IPS-NIHi7 (cell line): ENCODE results near the gene SLC25A21.
A peak's percentile ranks its signal among the peaks of the same experiment; 100 is the strongest.
"Not testable (repeated sequence)": the region's sequence is repeated elsewhere in the genome, so short reads cannot be mapped to it uniquely, and the experiment has no call there.

ENCODE experiments used
- DNase-seq: peaks from one replicate; pipeline ENCODE4 v3.0.0; 2012; ENCODE audit warnings: mixed read lengths; ENCODE audit errors: extremely low spot score

Gene SLC25A21

DNA sequence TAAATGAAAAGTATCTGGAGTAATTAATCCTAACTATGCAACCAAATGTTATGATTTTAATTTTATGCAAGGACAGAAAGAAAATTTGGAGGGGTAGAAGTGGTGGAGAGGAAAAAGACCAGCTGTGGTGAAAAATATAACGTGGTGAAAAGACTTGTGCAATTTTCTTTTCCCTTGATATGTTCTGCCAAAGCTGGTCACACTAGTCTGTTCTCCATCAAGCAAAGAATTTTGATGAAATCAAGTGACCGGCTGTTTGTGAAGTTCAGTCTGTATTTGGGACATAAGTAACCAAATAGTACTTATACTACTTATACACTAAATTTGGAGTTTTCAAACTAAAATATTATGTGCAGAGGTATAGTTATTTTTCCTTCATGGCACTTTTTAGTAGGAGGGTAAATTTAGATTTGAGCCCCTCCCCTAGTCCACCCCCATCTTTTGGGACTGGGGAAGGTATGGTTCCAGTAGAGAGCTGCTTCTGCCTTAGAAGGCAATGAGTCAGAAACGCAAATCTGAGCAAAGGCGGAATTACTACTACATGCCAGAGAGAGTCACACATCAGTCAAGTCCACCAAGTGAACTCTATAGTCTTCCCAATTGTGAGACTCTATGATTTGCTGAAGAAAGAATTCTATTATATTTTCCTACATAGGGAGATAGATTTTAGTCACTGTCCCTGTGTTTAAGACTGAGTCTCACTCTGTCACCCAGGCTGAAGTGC, 229.7 kb downstream of the SLC25A21 start:
- DNase-seq: no peak

GRCh38 chr14:36941783-36942521, 230.5 kb downstream of the SLC25A21 start:
- peak; percentile 55 for DNase-seq

- DNase-seq: no peak
Observed at GRCh38 chr14:36940476-36940875, 231.9 kb downstream of the SLC25A21 start.

DNA sequence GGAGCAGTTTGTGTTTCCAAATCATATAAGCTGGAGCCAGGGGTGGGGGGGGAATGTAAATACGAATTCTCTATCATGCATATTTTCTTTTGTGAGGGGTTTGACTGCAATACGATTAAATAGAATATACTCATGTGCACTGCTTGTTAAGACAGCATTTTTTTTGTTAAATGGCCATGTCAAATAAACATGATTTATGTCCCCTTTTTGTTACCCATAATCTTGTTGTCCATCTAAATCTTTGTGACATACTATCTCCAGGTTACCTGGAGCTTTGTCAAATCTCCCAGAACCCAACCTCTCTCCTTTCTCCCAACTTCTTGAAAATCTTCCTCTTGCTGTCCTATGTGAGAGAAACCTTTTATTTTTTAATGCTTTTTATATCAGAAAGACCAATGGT, 233.1 kb downstream of the SLC25A21 start:
- no peak for DNase-seq

GRCh38 chr14:36938678-36939077, 233.7 kb downstream of the SLC25A21 start:
- no peak for DNase-seq

GRCh38 chr14:36935976-36936678, 236.3 kb downstream of the SLC25A21 start:
- DNase-seq: no peak

DNA sequence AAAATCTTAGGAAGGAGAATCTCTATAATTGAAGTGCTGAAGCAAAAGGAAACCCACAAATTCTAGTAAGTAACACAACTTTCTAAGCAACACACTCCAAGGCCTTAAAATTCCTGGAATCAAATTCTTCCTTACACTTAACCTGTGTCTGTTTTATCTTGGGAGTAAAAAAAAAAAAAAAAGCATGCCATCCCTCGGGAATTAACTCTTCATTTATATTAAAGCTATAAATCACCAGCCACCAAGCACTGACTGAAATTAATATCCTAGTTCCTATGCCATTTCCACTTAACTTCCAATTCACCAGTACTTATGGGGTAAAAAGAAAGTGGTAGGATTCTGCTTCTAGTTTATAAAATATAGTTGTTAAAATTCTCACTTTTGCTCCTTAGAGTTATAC, 238.1 kb downstream of the SLC25A21 start:
- no peak for DNase-seq

GRCh38 chr14:36931791-36932190, 240.6 kb downstream of the SLC25A21 start:
- DNase-seq: no peak

DNA sequence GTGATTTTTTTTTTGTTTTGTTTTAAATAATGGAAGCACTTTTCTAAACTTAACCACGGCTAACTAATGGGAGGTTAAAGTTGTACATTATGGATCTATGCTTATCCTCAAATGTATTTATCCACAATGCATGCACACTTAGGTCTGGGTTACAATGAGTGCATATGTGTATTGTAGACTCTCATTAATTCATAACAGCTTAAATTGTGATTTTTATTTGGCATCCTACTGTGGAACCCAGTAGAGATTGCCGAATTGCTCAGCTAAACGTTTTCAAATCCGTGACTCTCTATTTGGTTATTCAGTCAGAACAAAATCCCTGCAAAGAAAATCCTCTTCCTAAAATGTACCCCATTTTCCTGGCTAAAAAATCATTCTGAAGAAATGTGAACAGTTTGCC, 244.0 kb downstream of the SLC25A21 start:
- DNase-seq: no peak

DNA sequence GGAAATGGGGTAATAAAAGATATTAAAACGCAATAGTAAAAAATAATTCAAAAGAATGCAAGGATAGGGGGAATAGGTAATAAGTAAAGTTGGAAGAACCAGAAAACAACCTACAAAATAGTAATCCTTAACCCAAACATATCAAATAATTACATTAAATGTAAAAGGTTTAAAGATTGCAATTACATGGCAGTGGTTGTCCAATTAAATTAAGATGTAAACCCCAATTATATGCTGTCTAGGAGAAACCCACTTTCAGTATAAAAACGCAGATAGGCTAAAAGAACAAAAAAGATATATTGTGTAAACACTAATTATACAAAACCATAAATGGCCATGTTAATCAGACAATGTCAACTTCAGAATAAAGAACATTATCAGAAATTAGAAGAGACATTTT, 247.3 kb downstream of the SLC25A21 start:
- no peak for DNase-seq

GRCh38 chr14:36916668-36917067, 255.7 kb downstream of the SLC25A21 start:
- DNase-seq: no peak

- no peak for DNase-seq
Observed at GRCh38 chr14:36915081-36915480, 257.3 kb downstream of the SLC25A21 start.

GRCh38 chr14:36910578-36910977, 261.8 kb downstream of the SLC25A21 start:
- no peak for DNase-seq

DNA sequence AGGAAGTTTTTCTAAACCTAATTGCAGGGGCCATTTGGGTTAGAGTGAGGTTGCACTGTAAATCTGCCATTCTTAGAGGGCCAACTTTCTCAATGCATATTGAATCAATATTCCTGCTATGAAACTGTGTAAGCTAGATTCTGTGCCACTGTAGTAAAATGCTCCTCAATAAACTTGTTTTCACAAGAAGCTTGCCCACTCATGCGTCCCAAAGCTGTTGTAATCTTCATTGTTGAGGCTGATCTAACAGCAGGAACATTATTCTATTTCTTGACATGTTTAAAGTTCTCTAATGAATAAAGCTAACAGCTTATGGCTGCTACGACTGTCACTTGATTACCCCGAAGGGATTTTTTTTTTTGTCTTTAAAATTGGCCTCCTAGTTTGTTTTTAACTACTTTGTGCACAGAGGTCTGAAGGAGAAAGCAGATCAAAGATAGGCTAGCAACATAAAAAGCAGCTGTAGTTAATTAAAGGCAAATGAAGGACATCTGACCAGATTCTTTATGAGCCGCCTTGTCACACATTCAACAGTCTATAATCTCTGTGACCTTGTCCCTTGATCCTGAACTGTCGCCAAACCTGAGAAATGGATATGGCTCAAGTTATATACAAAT, 267.0 kb downstream of the SLC25A21 start:
- no peak for DNase-seq

DNA sequence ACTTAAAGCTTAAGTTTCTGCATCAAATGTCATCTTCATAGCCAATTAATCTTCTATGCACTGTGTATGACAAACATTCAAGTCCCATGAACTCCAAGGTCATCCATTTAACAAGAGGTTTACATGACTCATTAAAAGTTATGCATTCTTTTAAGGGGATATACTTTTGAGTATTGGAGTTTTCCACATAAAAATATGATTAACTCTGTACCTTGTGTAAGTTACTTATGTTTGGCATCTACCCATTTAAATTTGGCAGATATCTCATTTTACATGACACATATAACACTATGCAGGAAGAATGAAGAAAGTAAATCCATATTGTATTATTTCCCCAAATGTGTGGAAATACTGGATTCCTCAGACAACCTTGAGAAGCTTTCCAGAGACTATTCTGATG, 270.5 kb downstream of the SLC25A21 start:
- no peak for DNase-seq

DNA sequence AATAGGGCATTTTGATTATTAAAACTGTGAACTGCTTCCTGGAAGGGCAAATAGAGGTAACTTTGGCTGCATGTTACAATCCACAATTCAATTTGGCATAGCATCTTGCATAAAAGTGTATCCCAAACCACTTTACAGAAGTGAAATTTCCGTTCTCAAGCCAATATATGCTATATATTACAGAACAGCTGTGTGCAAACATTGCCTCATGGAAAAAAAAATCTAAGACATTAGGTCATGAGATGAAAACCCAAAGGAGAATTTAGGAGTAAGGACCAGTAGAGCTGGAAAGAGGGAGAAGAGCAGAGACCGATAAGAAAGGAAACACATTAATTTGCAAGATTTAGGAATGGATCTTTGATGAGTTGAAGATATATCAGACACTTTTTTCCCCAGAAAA, 271.6 kb downstream of the SLC25A21 start:
- DNase-seq: no peak

DNA sequence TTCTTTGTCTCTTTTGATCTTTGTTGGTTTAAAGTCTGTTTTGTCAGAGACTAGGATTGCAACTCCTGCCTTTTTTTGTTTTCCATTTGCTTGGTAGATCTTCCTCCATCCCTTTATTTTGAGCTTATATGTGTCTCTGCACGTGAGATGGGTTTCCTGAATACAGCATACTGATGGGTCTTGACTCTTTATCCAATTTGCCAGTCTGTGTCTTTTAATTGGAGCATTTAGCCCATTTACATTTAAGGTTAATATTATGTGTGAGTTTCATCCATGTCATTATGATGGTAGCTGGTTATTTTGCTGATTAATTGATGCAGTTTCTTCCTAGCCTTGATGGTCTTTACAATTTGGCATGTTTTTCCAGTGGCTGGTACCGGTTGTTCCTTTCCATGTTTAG, 276.1 kb downstream of the SLC25A21 start:
- DNase-seq: not testable (repeated sequence)

GRCh38 chr14:36884049-36884448, 288.4 kb downstream of the SLC25A21 start:
- DNase-seq: no peak

- no peak for DNase-seq
Observed at GRCh38 chr14:36880276-36880675, 292.1 kb downstream of the SLC25A21 start.

- DNase-seq: no peak
Observed at GRCh38 chr14:36879558-36879957, 292.8 kb downstream of the SLC25A21 start.

DNA sequence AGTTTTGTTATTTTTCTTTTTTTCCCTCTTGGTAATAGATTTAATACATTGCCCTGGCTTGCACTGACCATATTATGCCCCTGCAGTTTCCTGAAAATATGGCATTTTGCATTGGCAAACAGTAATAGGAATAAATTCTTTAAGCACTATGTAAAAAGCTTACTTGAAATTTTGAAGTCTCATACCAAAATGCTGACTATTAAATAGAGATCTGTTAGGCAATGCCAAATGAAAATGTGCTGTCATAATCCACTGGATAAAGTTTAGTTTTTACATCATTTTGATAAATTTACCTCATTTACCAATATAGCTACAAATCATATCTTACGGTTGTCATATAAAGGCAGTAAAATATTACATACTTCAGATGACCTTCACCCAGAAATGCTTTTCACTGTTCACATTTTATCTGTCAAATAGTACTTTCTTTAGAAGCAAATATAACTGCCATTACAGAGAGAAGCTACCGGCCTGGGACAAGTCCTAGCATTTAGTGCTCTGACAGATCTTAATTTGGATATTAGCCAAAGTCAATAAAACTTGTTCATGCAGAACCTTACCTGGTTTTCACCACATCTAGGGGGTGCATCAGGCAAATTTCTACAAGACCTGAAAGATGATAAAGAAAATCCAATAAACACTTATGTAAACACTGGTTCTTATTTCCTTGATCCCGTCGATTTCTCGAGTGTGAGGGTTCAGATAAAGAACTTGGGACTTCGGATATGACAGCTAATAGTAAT, 297.8 kb downstream of the SLC25A21 start:
- DNase-seq: no peak

GRCh38 chr14:36870776-36871175, 301.6 kb downstream of the SLC25A21 start:
- no peak for DNase-seq
